GM21360 (cell line): ENCODE data around the gene CBX4.
A peak's percentile ranks its signal among the peaks of the same experiment; 100 is the strongest.

ENCODE experiments used
- ATAC-seq: cut with Tn5 transposase; IDR thresholded peaks from one replicate; pipeline ENCODE4 v1.9.1; 2021; ENCODE audit warnings: mild to moderate bottlenecking, moderate library complexity; ENCODE audit not compliant: unreplicated experiment

The CBX4 gene

DNA sequence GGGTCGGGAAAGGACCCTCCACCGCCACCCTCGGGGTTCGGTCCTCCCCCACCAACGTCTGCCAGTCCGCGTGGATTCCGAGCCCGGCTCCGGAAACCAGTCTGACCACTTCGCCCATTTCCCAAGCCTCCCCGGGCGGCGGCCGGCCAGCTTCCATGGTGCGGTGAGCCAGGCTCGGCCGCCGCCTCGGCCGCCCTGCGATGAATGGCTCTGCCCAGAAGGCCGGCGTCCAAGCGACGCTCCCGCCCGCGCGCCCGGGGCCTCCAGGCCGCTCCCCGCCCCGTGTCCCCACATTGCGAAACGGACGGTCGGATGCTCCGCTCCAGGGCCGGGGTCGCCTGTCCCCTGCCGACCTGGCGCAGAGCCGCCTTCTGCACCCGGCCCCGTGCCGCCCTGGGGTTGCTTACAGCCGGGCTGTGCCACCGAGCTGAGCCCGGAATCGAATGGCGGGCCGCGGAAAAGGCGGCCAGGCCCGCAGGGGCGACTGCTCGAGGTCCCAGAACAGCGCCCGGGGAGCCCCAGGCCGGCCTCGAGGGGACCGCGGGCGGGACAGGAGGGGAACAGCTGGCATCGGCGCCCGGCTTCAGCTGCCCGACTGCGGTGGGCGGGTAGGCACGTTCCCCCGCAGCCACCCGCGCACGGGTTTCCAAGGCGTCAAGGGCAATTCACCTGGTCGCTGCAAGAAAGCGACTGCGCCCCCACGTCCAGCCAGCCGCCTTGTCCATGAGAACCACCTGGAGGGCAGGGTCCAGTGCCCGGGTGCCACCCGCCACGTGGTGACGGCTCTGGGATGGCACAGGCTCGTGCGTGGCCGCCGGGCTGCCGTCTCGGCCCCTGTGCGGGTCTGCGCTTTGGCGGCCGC, 24.0 kb downstream of the CBX4 start:
- ATAC-seq: no peak

DNA sequence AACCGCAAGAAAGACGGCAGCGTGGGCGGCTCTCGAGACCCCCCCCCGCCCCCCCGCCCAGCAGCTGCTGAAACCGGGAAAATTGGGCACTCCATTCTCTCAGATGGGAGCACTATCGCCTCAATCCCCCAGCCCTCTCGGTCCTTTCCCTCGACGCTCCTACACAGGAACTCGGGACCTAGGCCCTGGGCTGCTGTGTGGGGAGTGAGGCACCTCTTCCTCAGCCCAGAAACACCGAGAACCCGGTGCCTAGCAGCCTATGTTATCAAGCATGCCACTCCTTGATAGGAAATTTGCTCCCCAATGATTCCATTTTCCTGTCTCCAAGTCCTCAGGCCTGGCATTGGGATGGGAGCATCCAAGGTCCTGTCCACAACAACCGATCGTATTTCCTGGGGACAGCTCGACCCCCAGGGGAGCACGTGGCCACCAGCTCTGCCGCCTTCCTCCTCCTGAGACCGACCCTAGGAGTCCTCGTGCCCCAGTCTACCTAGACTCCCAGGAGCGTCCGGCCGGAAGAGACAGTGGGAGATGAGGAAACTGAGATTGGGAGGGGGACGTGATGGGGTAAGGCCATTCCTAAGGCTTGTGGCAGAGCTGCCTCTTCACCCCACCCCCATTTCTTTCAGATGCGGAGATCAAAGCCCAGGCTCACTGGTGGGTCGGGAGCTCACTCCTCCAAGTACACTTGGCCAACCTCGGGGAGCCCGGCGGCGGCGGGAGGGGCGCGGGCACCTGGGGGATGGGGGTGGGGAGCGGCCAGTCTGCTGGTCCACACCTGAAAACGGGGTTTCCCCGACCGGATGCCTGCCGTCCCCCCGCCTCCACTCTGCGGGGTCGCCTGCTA, 24.9 kb downstream of the CBX4 start:
- no peak for ATAC-seq

DNA sequence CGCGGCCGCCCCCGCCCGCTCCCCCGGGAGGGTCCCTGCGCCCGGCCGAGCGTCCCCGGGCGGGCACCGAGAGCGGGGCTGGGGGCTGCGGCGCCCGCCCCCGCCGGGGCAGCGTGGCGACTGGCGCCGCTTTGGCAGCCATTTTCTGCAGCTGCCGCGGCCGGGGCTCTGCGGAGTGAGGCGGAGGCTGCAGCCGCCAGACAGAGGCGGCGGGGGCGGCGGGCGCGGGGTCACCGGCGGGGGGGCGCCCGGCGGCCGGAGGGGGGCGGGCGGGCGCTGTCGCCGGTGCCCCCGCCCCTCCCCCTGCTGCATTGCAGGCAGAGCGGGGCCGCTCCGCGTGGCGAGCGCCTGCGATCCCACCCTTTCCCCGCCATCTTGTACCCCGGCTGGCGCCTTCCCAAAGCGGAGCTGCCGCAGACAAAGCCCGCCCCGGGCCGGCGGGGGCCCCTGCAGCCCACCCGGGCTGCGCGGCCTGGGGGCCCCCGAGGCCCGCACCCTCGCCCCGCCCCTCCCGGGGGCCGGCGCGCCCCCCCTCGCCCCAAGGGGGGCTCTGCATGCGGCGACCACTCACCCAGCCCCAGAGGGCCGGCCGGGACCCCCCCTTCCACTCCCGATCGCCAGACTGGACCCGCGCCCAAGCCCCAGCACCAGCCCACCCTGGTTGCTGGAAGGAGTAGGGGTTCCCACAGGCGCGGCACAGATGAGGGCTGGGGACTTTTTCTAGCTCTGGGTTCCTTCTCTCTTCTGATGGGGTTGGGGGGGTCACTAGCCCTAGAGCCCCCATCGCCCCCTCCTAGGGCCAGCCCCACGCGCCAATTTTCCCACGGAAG, 25.7 kb downstream of the CBX4 start:
- no peak for ATAC-seq

DNA sequence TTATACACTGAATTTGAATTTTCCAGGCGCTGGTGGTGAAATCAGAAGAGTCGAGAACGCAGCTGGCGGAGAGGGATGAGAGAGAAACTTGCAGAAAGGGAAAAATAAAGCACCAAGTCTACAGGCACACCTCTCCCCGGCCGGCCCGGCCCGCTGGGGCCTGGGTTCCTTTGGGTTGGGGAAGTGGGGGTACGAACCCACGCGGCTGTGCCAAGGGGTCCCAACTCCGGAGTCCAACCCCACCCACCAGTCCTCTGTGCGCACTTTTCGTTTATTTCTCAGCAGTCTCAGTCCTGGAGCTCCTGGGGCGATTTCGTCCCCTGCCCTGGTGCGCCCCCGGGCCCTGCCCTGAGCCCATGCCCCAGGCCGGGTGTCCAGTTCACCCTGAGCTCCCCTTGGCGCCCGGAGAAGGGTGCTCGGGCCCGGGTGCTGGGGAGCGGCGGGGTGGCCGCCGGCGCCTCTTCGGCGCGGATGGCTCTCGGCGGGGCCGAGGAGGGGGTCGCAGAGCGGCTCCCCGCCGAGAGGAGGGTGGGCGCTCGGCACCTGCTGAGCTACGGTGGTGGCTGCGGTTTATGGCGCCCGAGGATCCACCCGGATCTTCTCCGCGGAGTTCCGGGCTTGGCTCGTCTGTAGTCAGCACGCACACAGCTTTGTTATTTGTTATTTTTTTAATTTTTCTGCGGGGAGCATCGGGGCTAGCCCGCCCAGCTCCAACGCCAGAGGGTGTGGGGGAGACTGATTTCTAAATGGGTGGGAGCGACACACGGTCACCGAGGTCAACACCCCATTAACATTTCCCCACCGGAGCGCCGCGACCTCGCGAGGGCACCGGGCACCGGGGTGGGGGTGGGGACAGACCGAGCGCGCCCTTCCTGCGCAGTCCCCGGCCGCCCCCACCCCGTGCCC, 26.6 kb downstream of the CBX4 start:
- no peak for ATAC-seq

DNA sequence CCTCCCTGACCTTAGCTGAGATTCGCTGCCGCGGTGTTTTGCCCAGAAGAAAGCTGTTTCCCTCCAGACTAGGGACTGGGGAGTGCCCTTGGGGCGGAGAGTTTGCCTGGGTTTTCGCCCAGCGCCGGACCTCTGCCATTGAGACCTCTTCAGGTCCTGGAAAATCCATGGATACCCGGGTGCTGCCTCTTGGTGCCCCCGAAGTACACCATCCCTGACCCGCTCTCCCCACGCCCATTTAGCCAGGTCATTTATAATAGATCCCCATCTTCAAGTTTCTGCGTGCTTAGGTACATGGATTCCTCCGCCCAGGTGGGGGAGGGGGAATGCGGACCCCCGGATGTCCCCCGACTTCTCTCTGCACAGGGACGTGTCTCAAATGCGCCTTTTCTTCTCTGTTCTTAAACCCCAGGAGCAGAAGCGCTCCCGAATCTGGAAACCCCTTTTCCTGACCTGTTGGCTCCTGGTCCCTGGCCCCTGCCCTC, 27.3 kb downstream of the CBX4 start:
- ATAC-seq: no peak

DNA sequence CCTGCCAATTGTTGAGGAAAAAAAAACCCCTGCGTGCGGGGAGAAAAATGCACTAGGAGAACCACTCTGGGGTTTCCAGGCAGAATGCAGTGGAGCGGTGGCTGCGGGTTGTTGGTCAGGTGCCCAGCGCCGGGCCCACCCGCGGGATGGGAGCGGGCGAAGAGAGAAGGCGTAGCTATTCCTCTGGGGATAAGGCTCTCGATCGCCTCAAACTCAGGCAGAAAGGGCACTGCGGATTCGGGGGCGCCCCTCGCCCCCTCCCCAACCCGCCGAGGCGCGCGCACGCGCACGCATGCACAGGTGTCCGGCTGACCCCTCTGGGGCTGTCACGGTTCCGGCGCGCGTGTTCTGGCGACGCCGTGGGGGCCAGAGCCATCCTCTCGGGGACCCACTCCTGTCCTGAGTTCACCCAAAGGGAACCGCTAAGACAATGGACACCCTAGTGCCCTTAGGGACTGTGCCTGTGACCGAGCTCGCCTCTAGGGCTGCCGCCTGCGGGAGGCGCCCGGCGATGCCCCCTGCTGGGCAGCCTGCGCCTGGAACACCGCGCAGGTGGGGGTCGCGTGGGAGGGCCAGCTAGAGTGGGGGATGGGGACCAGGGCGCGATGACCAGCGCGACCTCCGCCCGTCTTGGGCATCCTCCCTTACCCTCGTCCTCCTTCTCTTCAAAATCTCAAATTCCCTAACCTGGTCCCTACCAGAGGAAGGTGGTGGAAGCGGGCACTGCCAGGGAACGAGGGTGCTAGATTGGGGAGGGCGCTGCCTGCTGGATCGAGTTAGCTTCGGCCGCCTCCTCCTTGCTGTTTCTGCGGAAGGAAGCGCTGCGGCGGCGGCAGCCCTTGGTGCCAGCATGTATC, 28.0 kb downstream of the CBX4 start:
- ATAC-seq: no peak

DNA sequence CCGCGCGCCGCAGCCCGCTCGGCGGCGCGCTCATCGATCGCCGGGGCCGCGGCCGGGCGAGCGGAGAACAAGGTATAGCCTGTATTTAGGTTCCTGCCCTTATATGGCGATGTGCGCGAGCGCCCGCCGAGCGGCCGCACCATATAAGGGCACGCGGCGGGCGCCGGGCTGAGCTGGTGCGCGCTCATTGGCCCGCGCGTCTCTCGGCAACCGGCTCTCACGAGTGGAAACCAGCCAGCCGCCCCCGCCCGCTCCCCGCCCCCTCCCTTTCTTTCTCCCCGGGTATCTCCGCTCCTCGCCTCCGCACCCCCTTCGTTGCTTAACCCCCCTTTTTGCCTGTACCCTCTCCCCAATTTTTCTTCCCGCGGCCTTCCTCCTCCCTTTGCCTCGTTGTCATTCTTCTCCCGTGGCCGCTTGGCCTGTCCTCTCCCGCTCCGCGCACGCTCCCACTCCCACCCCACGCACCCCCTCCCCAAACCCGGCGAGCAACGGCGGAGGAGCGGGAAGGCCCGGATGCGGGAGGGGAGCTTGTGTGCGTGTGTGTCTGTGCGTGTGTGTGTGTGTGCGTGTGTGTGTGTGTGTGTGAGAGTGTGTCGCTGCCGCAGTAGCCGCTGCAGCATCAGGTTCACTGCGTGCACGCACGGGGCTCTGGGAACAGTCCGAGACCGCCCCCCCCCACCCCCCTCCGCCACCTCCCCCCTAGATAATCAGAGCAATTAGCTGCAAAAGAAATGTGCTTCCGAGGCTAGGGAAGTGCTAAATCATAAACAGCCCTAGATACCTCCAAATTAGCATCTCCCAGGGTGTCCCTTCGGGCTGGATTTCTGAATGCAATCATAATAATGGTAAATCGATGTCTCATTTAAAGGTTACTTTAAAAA, 28.9 kb downstream of the CBX4 start:
- peak; percentile 74 for ATAC-seq

DNA sequence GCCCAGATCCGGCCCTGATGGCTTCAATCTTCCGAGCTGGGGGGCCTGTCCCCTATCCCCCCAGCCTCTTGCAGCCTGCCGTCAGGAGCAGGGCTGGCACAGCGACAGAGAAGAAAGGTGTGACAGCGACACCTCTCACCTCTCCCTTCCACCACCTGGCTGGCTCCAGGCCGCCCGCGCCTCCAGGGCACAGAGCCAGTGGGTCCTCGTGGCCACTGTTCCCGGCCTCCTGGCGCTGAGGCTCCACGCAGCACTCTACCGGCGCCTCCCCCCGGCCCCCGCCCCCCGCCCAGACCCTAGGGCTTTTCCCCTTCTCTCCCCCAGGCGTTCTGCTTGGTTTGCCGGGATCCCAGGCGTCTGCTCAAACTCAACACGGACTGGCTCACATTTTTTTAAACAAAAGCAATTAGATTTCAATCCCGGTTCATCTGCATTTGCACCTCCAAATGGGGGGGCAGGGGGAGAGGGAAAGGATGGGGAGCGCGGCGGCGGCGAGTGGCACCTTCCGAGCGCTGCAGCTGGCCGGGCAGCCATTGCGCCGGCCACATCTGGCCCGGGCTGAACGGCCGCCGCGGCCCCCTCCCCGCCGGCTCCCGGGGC, 29.6 kb downstream of the CBX4 start:
- no peak for ATAC-seq

DNA sequence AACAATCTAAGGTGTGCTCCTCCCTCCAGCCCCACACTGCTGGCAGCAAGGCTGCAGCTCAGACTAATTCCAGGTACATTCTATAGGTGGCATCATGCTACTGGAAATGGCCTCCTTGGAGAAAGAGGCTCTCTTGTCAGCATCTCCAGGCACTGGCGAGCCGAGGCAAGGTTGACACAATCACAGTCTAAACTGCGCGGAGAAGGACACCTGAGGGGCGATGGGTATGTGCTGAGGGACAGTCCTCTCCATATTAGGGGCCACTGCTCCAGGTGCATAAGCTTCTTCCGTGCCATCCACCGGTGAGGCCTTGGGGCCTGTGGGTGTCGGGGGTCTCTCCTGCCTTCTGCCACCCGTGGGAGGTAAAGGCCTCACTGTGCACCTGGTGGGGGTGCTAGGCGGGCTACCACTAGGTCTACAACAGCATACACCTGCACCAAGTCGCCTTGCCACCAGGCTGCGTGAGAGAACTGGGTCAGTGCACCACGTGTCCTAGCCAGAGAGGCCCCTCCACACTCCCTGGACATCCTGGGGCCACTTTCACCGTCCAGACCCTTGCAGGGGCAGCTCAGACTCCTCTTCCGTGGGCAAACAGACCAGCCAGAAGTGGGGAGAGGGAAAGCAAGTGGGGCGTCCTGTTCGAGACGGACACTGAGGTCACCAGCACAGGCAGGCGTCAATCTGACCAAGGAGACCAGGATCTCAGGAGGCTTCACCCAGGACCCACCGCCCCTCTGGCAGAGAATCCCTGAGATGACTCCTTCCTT, 30.3 kb downstream of the CBX4 start:
- ATAC-seq: no peak

DNA sequence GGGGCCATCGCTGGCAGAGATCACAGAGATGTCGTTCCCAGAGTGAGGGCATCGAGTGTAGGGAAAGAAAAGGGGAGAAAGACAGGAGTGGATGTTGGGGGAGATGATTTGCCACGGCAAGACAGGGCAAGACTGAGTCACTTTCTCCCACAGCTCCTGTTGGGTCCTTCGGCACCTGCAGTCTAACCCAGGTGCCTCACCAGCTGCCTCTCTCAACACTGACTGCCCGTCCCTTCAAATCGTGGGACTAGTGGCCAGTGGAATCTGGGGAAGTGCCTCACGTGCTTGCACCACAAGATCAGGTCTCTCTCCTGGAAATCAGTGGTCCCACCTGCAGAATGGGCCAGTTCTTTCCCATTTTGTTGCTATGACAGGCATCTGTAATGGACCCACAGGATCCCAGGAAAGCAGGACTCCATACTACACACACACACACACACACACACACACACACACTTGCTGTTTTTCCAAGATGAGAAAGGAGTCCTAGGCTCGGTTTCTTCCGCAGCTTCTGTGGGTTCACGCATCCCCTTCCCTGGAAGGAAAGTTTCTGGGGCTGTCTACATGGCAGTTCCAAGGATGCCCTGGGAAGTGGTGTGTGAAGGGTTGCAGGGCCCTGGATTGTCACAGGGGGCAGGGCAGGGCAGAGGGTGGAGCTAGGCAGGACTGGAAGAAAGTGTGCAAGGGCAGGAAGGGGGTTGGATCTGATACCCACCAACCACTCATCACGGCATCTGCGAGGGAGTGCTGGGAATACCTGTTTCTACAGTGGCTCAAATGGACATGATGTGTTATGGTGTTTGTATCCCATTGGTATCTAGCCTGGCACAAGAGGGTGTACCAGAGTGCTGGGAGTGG, 32.1 kb downstream of the CBX4 start:
- ATAC-seq: no peak

DNA sequence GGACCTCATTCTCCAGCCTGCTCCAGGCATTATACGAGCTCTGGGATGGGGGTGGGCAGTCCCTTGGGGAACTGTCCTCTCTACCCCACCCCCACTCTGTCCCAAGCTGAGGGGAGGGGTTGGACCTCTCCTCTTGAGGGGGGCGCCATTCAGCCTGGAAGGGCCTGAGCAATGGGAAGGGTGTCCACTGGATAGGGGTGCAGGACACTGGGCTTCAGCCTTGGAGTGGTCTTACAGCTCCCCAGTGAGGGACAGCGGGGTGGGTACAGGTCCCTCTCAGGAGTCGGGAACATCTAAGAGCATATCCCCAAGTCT, 32.8 kb downstream of the CBX4 start:
- ATAC-seq: no peak

DNA sequence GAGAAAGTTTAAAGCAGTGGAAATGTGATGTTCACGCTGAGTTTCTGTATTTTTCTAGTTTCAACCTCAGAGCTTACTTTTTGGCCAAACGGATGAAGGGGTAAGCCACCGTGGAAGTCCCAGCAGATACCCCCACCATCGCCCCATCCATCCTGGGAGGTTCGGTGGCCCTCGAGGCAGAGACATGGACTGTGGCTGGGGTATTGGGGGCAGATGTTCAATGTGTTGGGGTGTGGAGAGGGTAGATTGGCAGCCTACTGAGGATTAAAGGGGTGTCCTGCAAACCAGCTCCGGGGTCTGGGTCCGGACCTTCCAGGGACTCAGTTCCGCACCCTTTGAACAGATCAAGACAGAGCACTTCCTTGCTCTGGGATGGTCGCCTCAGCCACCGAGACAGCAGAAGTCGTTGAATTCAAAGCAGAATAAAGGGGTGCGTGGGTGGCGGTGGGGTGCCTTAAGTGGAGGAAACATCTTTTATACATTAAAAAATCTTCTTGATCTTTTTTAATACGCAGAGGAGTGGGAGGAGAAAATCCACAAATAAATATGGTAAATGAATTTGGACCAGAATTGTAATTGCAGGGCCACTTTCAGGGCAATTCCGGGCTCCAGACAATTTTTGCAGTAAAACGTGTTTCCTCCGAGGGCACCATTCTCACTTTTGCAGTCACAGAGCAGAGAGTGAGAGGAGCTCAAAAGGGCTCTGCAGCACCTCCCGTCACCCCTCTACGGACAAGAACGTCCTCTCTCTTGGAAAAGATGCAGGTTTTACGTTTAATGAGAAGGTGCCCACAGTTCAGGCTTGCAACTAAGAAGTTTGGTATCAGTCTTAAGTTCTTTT, 34.2 kb downstream of the CBX4 start:
- ATAC-seq: no peak

DNA sequence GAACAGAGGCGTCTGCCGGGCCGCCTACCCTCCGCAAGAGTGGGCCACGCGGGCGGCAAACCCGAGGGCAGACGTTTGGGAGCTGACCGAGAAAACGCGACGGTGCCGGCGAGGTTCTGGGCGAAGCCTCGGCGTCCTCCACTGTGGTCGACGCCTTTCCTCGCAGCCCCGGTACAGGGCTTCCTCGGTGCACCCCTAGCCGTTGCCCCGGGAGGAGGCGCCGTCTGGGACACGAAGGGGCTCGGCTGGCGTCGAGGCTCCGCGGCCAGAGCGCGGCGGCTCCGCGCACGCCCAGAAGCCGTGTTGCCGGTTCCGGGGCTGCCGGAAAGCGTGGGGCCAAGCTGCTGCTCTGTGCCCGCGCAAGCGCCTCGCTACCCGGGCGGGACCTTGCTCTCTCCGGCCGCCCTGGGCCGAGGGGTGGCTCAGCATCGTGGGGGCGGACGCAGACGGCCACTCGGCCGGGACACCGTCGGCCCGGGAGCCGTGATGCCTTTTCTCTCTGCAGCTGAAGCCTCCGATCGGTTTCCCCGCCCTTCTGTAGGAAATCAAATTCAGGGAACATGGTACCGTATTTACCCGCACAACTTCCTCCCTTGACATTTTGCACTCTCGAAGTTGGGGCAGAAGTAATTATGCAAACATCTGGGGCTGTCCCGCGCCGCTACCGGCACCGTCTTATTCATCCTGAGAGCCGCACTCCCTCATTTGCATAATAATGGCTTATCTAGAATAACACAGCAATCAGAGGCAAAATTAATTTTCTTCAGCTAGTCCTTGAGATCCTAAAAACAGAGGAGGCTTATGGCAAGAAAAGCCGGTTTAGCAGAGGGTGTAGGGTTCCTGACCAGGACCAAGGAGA, 35.0 kb downstream of the CBX4 start:
- peak; percentile 50 for ATAC-seq

DNA sequence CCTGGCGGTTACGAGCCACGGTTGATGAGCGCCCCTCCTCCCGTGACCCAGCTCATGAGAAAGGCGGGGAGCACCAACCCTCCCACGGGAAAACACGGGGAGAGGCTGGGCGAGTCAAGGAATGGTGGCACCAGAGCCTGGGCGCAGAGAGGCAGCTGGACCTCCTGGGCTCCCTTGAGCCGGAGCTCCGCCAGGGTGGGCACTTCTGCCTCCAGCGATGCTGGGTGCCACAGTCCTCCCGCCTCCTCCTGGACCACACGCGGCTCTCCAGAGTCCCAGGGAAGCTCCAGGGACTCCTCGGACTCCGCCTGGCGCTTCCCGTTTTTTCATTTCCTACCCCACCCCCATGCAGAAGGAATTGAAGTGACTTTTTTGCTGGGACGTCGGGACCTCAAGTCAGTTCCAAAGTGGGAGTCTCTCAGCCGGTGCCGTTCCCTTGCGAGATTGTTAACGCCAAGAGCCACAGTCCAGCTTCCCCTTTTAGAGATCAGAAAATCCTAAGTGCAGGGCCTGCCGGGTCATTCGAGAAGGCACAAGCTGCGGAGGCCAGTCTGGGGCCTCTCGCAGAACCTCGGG, 35.7 kb downstream of the CBX4 start:
- ATAC-seq: no peak
